ENCODE results near the gene KCNIP4.

Gene KCNIP4

GRCh38 chr4:20698382-20698781, 1250.2 kb downstream of the KCNIP4 start:
- DNase-seq = no peak

- no peak for DNase-seq
Measured at GRCh38 chr4:20696815-20697214, 1251.8 kb downstream of the KCNIP4 start.

- no peak for DNase-seq
Measured at GRCh38 chr4:20687864-20688263, 1260.7 kb downstream of the KCNIP4 start.

DNA sequence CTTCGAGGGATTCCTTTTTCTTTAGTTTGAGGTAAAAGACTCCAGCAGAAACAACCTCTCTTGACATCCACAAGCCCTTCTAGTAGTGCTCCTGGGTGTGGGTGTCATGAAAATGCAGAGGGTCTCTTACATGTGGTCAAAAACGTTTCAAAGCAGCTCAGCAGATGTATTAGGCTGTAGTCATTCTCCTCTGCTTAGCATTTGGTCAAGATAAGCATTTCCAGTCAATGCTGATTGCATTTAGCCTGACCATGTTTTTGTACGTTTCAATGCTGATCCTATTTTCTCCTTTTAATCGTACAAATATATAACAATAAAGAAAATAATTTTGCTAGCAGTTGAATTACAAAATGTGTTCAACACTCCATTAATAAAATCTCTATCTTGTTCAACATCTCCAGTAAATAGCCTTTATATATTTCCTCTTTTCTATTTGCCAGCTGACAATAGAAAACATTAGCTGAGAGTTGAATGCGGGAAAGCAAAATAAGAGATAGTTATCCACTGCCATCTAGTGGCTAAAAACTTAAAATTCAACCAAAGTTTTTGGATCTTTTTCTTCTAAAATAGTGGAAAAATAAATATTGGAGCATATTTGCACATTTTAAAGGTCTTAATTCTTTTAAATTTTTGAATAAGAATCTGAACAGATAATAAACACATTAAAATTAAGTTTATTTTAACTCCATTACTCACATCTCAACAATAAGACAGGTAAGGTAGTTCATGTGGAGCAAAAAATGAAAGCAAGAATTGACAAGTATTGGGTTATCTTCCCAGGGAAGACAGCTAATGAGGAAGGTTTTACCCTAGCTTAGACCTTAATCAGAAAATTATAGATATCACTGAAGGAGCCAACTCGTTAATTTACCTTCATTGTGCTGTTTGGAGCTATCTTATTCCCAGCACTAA, 1263.5 kb downstream of the KCNIP4 start:
- no peak for DNase-seq

DNA sequence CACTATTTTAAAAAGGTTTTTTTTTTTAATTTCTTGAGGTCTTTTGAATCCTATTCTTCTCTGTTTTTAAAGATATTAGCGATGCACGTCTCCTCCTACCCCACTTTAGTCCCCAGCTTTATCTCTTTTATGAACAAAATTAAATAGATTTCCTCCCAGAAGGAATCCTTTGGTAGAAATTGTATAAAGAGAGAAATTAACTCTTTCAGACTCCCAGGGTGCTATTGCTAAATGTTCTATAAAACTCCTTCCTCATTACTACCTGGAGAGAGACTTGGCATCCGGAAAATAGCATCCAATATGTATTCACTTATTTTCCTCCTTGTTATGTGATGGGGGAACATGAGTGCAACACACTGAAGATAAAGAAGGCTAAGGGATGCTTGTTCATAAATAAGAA, 1264.8 kb downstream of the KCNIP4 start:
- no peak for DNase-seq

- DNase-seq = no peak
Measured at GRCh38 chr4:20682853-20683252, 1265.7 kb downstream of the KCNIP4 start.

- DNase-seq = no peak
Measured at GRCh38 chr4:20681271-20681670, 1267.3 kb downstream of the KCNIP4 start.

DNA sequence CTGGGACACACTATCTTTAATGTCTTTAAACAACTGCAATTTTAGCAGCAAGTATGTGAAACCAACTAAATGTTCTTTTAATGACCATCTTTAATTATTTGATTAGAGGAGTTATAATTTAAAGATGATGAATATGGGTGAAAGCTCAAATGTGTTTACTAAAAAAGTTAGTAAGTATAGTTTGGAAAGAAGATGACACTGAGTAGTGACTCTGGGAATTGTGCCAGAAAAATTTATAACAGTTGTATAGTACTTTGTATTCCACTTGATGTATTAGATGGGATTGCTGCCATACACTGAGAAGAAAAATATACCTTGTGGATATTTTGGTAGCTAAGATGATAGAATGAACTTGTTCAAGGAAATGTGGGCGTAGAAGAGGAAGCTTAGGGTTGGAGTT, 1267.8 kb downstream of the KCNIP4 start:
- DNase-seq = no peak

- no peak for DNase-seq
Measured at GRCh38 chr4:20679951-20680350, 1268.6 kb downstream of the KCNIP4 start.

Measured in NCI-H446 treated with DMSO at 0.1 percent for 48 hours (cell line).